ENCODE data around the gene CGGBP1.

The CGGBP1 gene

DNA sequence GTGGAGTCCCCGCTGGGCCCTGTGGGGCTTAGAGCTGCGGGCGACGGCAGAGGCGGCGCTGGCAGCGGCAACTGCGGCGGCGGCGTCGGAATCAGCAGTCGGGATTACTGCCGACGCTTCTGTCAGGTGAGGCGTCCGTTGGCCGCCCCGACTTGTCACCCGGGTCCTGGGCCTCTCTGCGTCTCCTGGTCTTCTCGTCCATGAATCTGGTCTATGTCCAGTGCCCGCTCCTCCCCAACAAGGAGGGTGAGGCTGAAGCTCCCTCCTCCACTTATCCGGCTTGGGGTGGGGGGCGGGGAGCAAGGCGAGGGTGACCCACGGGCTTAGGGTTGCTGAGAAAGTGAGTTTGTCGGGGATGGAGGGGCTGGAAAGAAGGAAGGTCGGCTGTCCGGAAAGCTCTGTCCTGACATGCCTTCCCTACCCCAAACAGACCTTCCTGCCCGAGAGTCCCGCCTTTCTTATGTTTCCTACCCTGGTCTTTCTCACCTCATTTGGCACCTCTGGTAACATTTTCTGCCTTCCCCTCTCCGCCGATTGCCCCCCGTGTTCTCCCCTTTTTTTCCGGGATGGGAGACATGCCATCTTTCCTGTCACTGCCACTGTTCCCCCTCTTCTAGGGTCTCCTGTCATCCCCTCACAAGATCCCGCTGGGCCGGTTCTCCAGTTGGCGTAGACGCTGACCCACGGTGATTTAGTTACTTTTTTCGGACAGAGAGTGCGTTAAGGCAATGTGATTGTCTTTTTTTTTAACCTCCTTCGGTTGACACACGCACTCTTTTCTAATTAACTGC, 770 bp upstream of the CGGBP1 start:
- Histone ChIP-seq H3F3A (ENCODE audit: control insufficient read depth, insufficient read depth) (peaks cover 3% of the 10 kb centered on the region; the same call in 1 of the 2 replicates), H3K9me2 (replicated peaks; ENCODE audit: control insufficient read depth, low read length) (no peaks in the 10 kb centered on the region), H3K4me2 (ENCODE audit: low read length) (peak overlapping the region; percentile 90), H3K4me3 (ENCODE audit: low read length) (peak overlapping the region; percentile 86), H3K27ac (ENCODE audit: low read depth, low read length) (peak overlapping the region; percentile 34), H3K4me1 (ENCODE audit: control insufficient read depth, low read length) (peaks cover 34% of the 10 kb centered on the region), H4K20me1 (ENCODE audit: control insufficient read depth, insufficient read depth, low read depth, low read length) (peaks cover 12% of the 10 kb centered on the region), H3K36me3 (ENCODE audit: control insufficient read depth, low read length) (peaks cover 53% of the 10 kb centered on the region), H3K27me3 (ENCODE audit: control insufficient read depth, low read length) (no peaks in the 10 kb centered on the region), H3K79me2 (ENCODE audit: control insufficient read depth, low read length) (peaks cover 91% of the 10 kb centered on the region), H3K9me3 (ENCODE audit: control insufficient read depth, insufficient read depth, low read length) (no peaks in the 10 kb centered on the region)
- TF ChIP-seq EZH2phosphoT487 (IDR thresholded peaks at IDR 0.05; ENCODE audit: borderline replicate concordance, low read length), result no peak
- TF ChIP-seq, protein P1, sequence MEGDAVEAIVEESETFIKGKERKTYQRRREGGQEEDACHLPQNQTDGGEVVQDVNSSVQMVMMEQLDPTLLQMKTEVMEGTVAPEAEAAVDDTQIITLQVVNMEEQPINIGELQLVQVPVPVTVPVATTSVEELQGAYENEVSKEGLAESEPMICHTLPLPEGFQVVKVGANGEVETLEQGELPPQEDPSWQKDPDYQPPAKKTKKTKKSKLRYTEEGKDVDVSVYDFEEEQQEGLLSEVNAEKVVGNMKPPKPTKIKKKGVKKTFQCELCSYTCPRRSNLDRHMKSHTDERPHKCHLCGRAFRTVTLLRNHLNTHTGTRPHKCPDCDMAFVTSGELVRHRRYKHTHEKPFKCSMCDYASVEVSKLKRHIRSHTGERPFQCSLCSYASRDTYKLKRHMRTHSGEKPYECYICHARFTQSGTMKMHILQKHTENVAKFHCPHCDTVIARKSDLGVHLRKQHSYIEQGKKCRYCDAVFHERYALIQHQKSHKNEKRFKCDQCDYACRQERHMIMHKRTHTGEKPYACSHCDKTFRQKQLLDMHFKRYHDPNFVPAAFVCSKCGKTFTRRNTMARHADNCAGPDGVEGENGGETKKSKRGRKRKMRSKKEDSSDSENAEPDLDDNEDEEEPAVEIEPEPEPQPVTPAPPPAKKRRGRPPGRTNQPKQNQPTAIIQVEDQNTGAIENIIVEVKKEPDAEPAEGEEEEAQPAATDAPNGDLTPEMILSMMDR (IDR thresholded peaks at IDR 0.05; ENCODE audit: low read depth, low read length, poor library complexity, severe bottlenecking), result no peak

DNA sequence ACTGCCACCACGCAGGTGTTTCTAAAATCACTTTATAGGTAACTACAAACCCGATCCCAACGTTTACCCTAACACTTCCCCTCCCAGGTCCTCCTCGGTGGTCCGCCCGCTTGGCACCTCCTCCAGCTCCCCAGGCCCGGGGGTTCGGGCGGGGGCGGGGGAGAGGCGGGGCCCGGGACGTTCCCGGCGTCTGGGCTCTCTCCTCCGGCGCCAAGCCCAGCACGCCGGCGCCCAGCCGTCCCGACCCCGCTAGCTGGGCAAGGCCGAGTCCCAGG, 562 bp downstream of the CGGBP1 start:
- H3K9me3 ChIP-seq (ENCODE audit: control insufficient read depth, insufficient read depth, low read length), result no peaks in the 10 kb centered on the region
- H3K27me3 ChIP-seq (ENCODE audit: control insufficient read depth, low read length), result no peaks in the 10 kb centered on the region
- H3K9me2 ChIP-seq (replicated peaks; ENCODE audit: control insufficient read depth, low read length), result no peaks in the 10 kb centered on the region
- peaks cover 81% of the 10 kb centered on the region for H3K79me2 ChIP-seq (ENCODE audit: control insufficient read depth, low read length)
- peaks cover 12% of the 10 kb centered on the region for H4K20me1 ChIP-seq (ENCODE audit: control insufficient read depth, insufficient read depth, low read depth, low read length)
- peaks cover 9% of the 10 kb centered on the region; the same call in 1 of the 2 replicates for H3F3A ChIP-seq (ENCODE audit: control insufficient read depth, insufficient read depth)
- peaks cover 34% of the 10 kb centered on the region for H3K4me1 ChIP-seq (ENCODE audit: control insufficient read depth, low read length)
- peak overlapping the region; percentile 67 for H3K27ac ChIP-seq (ENCODE audit: low read depth, low read length)
- TF ChIP-seq, protein P1 (IDR thresholded peaks at IDR 0.05; ENCODE audit: low read depth, low read length, poor library complexity, severe bottlenecking), result no peak
- no peak for TF ChIP-seq EZH2phosphoT487 (IDR thresholded peaks at IDR 0.05; ENCODE audit: borderline replicate concordance, low read length)
- peak overlapping the region; percentile 86 for H3K4me3 ChIP-seq (ENCODE audit: low read length)
- peak overlapping the region; percentile 92 for H3K4me2 ChIP-seq (ENCODE audit: low read length)
- peaks cover 59% of the 10 kb centered on the region for H3K36me3 ChIP-seq (ENCODE audit: control insufficient read depth, low read length)

DNA sequence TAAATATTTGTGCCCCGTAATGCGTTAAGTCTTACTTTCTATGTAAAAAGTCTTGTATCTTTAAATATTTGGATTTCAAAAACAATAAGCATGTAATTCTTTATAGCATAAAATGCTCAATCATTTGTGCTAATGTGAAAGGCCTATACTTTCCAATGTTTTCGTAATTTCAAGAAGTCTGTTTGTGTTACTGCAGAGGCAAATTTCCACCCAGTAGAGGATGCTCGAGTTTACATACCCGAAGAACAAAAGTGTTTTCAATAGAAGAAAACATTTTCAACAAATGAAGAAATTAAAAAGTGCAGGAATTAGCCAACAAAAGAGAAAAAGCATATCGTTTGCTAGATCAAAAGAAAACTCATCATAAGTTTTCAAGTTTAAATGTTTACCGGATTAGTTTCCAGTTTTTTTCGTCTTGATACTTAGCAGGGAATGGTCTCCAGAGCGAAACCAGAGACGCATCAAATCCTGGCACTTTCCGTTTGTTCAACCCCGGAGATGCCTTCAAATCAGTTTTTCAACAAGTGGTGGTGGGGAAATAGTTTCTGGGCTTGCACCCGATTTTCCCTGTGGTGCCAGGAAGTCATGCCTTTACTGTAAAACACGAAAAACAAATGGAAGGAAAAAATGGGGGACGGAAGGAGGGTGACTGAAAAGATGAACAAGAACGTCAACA, 1.0 kb downstream of the CGGBP1 start:
- H3K36me3 ChIP-seq (ENCODE audit: control insufficient read depth, low read length), result peaks cover 62% of the 10 kb centered on the region
- peaks cover 13% of the 10 kb centered on the region for H3F3A ChIP-seq (ENCODE audit: control insufficient read depth, insufficient read depth)
- H3K4me1 ChIP-seq (ENCODE audit: control insufficient read depth, low read length), result peaks cover 34% of the 10 kb centered on the region
- peaks cover 76% of the 10 kb centered on the region for H3K79me2 ChIP-seq (ENCODE audit: control insufficient read depth, low read length)
- H4K20me1 ChIP-seq (ENCODE audit: control insufficient read depth, insufficient read depth, low read depth, low read length), result peaks cover 12% of the 10 kb centered on the region
- peak overlapping the region; percentile 67 for H3K27ac ChIP-seq (ENCODE audit: low read depth, low read length)
- H3K27me3 ChIP-seq (ENCODE audit: control insufficient read depth, low read length), result no peaks in the 10 kb centered on the region
- H3K4me3 ChIP-seq (ENCODE audit: low read length), result peak overlapping the region; percentile 86
- H3K9me2 ChIP-seq (replicated peaks; ENCODE audit: control insufficient read depth, low read length), result no peaks in the 10 kb centered on the region
- no peaks in the 10 kb centered on the region for H3K9me3 ChIP-seq (ENCODE audit: control insufficient read depth, insufficient read depth, low read length)
- TF ChIP-seq, protein P1 (IDR thresholded peaks at IDR 0.05; ENCODE audit: low read depth, low read length, poor library complexity, severe bottlenecking), result no peak
- no peak for TF ChIP-seq EZH2phosphoT487 (IDR thresholded peaks at IDR 0.05; ENCODE audit: borderline replicate concordance, low read length)
- peak overlapping the region; percentile 92 for H3K4me2 ChIP-seq (ENCODE audit: low read length)
